RKO (cell line): ENCODE results near the gene IL2RG.

Experiments
- DNase-seq: peaks from one replicate; pipeline ENCODE4 v3.0.0-alpha.2; 2016; ENCODE audit warnings: low spot score

Gene IL2RG

DNA sequence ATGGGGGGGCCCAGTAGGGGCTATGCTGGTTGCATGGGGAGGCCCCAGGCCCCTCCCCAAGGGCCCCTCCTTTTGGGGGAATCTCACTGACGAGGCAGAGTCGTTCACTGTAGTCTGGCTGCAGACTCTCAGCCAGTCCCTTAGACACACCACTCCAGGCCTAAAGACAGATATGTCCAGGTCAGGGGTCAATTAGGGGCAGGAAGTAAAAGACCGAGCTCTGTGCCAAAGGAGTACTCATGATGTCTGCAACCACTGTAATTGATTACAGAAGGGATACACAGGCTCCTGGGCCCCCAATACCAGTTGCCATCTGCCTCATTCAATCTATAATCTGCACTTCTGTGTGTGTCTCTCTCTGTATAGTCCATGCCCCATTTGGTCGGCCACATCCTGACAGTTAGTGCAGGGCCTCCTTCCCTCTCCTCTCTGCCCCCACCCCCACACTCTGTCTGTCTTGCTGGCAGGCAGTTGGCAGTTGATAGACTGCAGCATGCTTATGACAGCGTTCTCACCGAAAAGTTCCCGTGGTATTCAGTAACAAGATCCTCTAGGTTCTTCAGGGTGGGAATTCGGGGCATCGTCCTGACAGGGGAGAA is 3.5 kb downstream of the IL2RG start:
- DNase-seq: no peak

DNA sequence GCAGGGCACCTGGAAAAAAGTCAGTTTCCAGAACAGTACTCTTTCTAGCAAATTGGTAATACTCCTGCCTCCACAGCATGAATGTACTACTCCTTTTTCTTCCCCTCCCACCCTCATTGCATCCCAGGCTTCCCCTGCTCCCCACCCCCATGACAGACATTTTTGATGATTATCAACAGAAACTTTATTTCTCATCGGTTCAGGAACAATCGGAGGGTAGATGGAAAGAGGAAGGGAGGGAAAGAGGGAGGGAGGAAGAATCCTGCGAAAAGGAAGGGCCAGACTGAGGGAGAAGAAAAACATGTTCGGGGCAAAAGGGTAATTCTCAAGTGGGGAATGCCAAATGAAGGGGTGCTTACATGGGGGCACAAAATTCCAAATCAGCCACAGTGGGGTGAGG is 4.1 kb downstream of the IL2RG start:
- DNase-seq: no peak

DNA sequence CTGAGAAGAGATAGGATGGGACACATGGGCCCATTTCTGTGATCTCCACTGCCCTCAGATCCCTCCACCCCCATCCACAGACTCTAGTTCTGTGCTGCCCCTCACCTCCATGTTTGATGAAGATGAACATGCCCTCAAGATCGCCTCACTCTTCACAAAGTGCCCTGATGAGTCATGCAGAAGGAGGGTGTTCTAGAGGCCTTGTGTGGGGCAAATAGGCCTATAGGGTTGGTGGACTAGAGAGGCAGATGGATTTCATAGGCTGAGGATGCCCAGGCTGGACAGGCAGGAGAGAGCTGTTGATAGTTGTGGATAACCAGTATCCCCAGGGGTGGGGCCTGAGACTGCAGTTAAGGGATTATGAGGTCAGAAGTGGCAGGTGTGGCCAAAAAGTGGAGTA is 5.0 kb downstream of the IL2RG start, which contains the start of gene CXorf65:
CXorf65 (minus strand) TSS at position 314 of the 400 bp plus-strand sequence; CDS start at position 130, 184 bp downstream.
- no peak for DNase-seq

DNA sequence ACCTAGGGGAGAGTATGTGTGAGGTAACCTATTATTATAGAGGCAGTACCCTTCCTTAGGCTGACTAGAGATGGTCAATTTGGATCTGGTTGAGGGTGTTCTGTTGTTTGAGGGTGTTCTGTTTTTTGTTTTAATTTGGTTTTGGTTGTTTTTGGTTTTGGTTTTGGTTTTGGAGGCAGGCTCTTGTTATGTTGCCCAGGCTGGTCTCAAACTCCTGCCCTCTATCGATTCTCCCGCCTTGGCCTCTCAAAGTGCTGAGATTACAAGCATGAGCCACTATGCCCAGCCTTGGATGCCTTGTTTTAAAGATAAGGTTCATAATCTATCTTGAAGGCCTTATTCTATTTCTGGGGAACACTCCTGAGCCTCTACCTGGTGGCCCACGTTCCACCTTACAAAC is 5.7 kb downstream of the IL2RG start:
- DNase-seq: no peak

DNA sequence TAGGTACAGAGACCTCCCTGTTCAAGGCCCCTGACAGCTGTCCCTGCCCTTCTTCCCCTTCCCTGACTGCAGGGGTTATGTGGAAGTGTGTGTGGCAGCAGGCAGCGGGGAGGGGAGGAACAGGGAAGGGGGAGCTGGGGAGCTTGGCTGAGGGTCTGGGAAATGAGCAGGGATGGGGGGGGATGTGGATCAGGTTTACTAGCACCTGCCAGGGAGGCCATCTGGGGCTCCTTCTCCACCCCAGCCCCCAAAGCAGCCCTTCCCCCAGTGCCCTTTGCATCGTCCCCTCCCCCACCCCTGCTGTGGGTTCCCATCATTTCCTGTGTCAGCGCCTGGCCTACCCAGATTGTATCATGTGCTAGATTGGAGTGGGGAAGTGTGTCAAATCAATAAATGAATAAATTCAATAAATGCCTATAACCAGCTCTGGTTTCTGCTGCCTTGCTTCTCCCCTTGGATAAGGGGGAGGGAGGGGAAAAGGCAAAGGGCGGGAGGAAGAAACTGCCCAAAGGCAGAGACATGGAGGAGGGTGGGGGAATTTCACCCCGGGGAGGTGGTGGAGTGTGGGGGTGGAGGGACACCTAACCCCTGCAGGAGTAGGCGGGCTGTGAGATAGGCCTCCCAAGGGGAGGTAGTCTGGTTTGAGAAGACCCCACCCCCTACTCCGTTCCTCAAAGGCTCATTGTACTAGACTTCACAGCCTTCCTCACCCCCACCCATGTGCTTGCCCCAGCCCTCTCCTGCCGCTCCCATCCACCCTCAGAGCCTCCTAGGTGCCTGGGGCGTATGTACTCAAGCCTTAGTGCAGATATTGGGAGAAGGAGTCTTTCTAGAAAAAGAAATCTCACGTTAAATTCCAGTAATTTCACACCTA is 8.0 kb downstream of the IL2RG start:
- DNase-seq: no peak

DNA sequence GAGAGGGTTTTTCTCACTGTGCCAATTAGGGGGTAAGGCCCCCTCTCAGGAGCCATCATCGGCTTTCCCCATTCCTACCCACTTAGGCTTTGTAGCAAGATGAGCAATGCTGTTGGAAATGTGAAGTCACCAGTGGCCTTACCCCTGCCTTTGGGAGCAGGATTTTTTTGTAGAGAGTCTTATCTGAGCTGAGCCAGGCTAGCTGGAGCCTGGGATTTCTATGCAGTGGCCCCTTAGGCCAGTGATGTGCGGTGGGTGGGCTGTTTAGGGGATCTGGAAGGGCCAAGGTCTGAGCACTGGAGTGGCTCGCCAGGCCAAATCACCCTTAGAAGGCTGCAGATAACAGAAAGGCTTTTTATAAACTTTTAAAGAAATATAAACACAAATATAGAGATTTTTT is 9.1 kb downstream of the IL2RG start:
- no peak for DNase-seq

DNA sequence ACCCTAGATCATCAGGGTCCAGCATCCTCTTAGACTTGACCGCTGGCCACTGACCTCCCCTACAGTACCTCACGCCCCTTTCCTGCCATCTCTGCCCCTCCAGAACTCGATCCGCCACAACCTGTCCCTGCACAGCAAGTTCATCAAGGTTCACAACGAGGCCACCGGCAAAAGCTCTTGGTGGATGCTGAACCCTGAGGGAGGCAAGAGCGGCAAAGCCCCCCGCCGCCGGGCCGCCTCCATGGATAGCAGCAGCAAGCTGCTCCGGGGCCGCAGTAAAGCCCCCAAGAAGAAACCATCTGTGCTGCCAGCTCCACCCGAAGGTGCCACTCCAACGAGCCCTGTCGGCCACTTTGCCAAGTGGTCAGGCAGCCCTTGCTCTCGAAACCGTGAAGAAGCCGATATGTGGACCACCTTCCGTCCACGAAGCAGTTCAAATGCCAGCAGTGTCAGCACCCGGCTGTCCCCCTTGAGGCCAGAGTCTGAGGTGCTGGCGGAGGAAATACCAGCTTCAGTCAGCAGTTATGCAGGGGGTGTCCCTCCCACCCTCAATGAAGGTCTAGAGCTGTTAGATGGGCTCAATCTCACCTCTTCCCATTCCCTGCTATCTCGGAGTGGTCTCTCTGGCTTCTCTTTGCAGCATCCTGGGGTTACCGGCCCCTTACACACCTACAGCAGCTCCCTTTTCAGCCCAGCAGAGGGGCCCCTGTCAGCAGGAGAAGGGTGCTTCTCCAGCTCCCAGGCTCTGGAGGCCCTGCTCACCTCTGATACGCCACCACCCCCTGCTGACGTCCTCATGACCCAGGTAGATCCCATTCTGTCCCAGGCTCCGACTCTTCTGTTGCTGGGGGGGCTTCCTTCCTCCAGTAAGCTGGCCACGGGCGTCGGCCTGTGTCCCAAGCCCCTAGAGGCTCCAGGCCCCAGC is 10.5 kb downstream of the IL2RG start:
- DNase-seq: no peak

DNA sequence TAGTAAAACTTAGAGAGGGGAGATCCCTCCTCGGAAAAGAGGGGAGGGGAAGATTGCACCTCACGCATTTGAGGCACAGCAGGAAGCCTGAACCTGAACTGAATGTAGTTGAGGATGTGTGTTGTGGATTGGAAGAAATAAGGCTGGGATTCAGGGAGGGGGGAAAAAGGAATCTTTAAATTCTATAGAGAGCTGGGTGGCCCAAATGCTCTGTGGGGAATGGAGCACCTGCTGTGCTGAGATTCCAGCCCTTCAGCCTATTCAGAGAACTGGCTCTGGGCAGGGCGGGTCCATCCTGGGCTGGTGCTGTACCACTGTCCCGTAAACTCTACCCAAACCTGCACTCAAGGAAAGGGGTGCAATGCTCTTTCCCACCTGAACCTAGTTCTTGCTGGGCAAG is 11.6 kb downstream of the IL2RG start:
- no peak for DNase-seq

DNA sequence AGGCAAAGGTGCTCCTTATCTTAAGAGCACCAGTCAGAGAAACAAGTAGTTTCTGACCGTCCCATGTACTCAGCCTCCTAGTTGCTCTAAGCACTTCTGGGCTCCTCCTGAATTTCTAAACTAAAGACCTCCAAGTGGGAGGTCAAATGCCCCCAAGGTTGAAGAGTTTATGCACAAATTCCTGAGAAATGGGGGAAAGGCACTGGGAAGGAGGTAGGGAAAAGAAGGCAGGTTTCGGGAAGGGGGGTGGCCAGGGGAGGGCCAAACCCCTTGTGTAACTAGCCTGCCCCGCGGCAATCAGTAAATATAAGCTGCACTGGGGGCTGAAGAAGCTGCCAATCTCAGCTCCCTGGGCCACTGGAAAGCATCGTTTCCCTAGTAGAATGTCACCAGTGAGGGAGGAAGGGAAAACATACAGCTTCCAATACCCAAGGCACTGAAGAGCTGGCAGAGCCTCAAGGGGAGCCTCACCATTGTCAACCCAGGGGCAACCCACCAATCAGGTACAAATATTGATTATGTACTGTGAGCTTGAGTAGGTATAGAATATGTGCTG is 12.3 kb downstream of the IL2RG start:
- no peak for DNase-seq

DNA sequence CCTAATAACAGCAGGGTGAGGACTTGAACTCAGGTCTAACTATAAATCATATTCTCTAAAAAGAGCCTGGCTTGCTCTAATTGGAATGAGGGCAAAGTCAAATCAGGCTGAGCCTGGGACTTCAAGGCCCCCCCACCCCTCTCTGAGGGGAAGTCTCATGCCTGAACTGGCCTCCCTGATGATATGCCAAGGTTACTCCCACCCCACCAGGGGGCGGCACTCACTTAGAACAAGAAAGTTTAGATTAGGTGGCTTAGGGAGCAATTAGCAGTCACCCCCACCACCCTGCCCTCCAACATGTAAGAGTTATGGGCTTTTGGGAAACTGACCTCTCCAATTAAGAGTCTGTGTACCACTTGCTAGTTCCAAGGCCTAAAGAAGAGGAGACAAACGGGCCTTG is 13.1 kb downstream of the IL2RG start:
- DNase-seq: peak; percentile 31

DNA sequence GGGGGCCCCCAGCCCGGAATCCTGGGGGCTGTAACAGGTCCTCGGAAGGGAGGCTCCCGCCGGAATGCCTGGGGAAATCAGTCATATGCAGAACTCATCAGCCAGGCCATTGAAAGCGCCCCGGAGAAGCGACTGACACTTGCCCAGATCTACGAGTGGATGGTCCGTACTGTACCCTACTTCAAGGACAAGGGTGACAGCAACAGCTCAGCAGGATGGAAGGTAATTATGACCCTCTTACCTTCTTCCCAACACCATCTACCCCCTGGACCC is 14.7 kb downstream of the IL2RG start:
- DNase-seq: no peak

DNA sequence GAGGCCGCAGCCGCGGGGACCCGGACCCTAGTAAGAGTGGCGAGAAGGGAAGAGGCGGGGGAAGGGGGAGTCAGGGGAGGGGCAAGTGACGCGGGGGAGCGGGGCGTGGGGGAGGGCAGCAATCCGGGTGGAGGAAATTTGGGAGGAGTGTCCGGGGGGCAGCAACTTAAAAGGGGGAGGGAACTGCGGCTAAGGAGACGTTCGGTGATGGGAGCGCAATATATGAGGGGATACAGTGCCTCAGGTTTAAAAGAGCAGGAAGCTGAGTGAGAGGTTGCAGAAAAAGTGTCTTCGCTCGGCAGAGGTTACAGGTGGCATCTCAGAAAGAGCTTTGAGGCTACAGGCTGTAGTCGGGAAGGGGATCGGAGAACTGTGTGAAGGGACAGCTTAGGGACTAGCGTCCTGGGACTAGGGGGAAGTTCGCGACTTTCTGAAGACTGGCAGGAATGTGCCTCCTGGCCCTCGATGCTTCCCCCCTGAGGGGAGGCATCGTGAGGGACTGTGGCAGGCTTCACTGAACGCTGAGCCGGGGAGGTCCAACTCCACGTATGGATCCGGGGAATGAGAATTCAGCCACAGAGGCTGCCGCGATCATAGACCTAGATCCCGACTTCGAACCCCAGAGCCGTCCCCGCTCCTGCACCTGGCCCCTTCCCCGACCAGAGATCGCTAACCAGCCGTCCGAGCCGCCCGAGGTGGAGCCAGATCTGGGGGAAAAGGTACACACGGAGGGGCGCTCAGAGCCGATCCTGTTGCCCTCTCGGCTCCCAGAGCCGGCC is 15.2 kb downstream of the IL2RG start:
- peak; percentile 37 for DNase-seq

DNA sequence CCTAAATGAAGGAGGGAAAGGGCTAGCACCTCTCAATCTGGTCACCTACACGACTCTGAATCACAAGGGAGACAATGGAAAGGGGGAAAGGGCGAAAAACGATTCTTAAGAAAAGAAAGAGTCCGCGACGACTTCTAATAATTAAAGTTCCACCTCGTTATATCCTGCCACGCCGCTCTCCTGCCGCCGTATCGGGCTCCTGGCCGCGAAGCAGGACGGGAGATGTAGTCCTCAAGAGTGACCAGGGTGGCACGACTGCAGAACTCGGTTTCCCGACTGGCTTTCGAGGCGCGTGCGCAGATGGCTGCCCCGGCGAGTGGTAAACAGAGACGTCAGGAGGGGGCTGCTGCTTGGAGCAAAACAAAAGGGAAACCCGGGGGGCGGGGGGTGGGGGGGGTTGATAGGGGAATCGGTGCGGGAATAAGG is 15.8 kb downstream of the IL2RG start, which contains the start of gene FOXO4:
FOXO4 (plus strand) TSS at position 297 of the 426 bp plus-strand sequence. CDS start 678 bp downstream, outside the sequence.
- peak; percentile 88 for DNase-seq

DNA sequence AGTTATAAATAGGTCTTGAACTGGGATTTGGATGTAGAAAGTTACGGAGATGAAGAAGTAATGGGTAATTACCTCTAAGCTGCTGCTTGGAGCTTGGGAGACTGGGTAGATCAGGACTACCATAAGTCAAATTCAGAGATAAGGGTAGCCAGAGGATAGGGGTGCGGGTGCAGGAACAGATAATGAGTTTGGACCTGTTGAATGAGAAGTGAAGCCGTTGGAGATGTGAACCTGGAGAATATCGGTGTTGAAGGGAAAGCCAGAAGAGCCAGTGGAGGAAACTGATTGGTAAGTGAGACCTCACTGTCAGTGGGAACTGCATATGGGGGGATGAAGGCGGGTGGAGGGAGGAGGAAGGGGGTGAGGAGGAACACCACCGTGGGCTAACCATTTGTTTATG is 16.3 kb downstream of the IL2RG start:
- no peak for DNase-seq

DNA sequence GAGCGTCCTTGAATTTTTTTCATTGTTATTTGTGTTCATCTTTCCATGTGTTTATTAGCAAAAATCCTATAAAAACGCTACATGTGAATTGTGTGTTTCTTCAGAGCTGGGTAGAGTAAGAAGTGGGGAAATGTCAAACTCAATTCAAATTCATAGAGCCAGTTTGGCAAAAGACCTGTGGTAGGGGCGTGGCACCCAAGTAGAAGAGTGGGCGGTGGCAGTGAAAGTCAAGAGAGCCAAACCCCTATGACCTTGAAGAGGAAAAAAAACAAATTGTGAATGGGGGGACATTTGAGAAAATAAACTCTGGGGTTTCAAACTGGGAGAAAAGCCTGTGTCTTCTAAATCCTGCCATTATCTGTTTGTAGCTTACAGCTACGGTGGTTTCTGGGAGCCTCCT is 20.1 kb downstream of the IL2RG start:
- DNase-seq: no peak

DNA sequence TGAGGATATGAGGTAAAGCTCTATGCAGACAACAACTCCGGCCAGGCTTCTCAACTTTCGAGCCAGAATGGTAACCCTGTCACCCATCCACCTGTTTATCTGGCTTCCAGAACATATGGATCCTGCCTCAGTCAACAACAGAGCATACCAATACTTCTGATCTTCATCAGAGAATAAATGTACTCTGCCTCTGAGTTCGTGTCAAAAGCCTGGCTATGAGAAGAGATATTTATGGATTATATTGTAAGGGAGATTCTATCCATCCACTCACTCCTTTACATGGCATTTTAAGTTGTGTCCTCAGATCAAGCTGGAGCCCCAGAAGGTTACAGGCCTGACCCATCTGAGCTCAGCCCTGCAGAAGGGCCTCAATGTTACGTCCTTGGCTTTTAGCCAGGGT is 25.5 kb downstream of the IL2RG start:
- no peak for DNase-seq

DNA sequence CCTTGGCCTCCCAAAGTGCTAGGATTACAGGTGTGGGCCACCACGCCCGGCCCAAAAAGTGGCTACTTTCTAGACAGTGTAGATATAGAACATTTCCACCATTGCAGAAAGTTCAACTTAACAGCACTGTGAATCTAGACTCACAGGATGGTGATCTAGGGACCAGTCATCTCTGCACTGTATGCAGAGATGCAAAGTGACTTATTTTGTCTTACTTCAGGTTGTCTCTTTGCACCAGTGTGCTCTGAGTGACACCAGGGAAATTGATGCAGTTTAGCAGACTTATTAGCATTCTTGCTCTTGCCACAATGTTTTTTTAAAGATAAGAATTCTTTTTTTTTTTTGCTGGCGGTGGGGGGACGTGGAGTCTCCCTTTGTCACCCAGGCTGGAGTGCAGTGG is 28.6 kb downstream of the IL2RG start:
- no peak for DNase-seq

DNA sequence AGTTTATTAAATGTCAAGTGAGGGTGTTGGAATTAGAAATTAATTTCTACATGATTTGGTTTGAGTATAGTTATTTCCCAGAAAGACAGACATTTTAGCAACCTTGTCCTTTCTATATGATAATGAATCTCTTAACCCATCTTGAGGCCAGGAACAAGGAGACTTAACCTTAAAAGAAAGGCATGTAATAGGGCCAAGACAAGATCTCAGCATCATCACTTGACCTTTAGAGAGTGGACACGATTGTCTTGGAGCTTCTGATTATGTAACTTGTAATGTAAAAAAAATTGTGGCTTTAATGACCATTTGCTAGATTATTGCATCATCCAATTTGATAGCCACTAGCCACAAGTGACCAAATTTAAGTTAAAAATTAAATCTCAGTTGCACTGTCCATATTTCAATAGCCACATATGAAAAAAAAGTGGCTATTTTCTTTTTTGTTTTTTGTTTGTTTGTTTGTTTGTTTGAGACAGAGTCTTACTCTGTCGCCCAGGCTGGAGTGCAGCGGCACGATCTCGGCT is 29.2 kb downstream of the IL2RG start:
- no peak for DNase-seq

DNA sequence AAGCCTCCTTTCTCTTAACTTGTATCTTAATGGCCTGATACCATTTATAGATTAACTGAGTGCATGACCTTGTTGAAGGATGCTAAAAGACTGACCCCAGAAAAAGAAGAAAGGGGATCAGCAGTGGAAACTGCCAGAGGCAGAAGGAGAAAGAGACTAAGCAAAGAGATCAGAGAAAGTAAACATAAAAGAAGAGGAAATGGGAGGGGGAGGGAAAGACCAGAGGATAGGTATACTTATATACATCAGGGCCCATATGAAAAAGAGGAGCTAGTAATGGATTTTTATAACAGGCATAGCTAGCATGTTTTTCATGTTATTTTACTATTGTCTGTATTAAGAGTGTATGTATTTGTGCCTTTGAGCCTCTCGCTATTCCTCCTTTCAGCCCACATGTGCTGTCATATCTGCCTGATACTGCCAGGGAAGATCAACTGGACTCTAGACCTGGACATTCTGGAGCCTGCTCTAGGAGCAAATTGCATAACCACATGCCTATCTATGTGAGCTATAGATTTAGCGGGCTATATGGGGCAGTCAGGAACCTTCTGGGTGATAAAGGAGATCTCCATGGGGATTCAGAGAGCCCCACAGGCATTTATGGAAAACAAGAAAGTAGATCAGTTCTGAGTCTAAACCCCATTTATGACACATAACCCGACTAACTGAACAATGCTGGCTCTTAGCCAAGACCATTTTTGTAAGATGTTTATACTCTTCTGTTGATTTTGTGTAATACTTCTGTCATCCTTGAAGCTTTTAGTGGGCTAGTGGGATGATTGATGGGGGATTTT is 29.9 kb downstream of the IL2RG start:
- DNase-seq: no peak

DNA sequence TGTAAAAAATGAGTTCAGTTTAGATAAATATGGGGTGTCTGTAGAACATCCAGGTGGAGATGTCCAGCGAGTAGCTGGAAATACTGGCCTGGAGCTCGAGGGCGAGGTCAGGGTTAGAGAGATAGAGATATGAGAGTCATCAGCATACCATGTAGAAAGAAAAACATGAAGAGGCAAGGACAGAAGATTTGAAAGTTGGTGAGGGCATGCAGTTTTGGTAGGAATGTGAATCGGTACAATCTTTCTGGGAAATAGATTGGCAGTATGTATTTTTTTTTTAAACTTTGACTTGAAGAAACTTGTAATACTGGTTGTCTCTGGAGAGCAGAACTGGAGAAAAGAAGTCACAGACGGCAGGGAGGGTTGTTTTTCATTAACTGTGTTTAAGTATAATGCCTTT is 40.8 kb downstream of the IL2RG start:
- DNase-seq: no peak
